ENCODE data around the gene SHH.
A peak's percentile ranks its signal among the peaks of the same experiment; 100 is the strongest.

Gene SHH

DNA sequence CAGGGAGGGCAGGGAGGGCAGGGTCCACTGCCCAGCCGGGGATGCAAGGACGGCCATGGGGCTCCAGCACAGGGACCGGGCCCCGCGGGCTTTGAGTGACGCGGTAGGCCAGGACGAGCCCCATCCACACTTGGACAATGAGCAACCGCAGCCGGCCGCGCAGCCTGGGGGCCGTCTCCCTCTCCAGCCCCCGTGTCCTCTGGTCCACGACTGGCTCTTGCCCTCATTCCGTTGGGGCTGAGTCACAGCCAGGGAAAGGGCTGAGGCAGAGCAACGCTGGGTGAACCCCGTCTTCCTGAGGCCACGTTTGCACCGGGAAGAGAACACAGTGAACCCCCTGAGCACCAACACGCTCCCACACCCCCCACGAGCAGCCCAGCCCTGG, 23.7 kb downstream of the SHH start:
- Histone ChIP-seq H3K36me3 (ENCODE audit: insufficient read depth, insufficient read length, low read length) (peaks cover under 1% of the 10 kb centered on the region), H3K4me1 (ENCODE audit: insufficient read depth, insufficient read length) (peaks cover 5% of the 10 kb centered on the region), H3K9me3 (ENCODE audit: insufficient read depth, low read length) (no peaks in the 10 kb centered on the region), H3K4me3 (ENCODE audit: insufficient read length, low read depth) (no peak overlapping the region), H3K9ac (ENCODE audit: insufficient read length, low read depth) (no peak overlapping the region), H3K27me3 (ENCODE audit: insufficient read depth, insufficient read length) (peaks cover 14% of the 10 kb centered on the region)
- TF ChIP-seq ZNF274 (IDR thresholded peaks at IDR 0.05; ENCODE audit: low read depth, low read length) = no peak
- TF ChIP-seq YY1 (IDR thresholded peaks at IDR 0.05; ENCODE audit: insufficient read depth, insufficient read length) = no peak
- TF ChIP-seq SUZ12 (IDR thresholded peaks at IDR 0.05; ENCODE audit: extremely low read depth, insufficient read depth, insufficient read length) = no peak
- DNase-seq (ENCODE audit: low read depth, low spot score) = no peak

DNA sequence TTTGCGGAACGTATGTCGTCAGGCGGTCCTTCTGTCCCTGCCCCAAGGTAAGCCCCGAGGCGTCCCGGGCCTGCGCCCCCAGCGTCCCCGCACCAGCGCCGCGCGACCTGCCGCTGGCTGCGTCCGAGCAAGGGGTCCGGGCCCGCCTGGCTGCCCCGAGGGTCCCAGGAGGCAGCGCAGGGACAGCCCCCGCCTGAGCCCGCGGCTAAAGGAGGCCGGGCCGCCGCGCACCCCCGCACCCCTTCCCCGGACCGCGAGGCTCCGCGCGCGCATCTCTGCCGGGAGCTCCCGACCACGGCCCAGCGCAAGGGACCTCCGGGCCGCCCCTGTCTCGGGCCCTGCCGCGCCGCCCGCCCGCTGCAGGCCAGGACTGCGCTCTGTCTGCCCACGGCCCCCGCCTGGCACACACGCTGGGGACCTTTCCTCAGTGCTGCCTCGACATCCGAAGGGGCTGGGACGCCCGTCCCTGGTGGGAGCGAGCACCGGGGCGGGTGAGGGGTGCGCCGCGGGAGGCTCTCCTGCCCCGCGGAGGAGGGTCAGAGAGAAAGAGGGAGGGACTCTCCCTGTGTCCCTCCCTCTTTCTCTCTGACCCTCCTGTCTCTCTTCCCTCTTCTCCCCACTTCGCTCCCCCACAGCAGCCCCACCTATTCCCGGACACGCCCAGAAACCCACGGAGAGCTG, 25.0 kb downstream of the SHH start:
- DNase-seq (ENCODE audit: low read depth, low spot score) = no peak
- peaks cover 5% of the 10 kb centered on the region for H3K4me1 ChIP-seq (ENCODE audit: insufficient read depth, insufficient read length)
- peak overlapping the region; percentile 64 for H3K9ac ChIP-seq (ENCODE audit: insufficient read length, low read depth)
- peaks cover 14% of the 10 kb centered on the region for H3K27me3 ChIP-seq (ENCODE audit: insufficient read depth, insufficient read length)
- no peak for TF ChIP-seq ZNF274 (IDR thresholded peaks at IDR 0.05; ENCODE audit: low read depth, low read length)
- no peak for TF ChIP-seq YY1 (IDR thresholded peaks at IDR 0.05; ENCODE audit: insufficient read depth, insufficient read length)
- no peak for TF ChIP-seq SUZ12 (IDR thresholded peaks at IDR 0.05; ENCODE audit: extremely low read depth, insufficient read depth, insufficient read length)
- H3K4me3 ChIP-seq (ENCODE audit: insufficient read length, low read depth) = peak overlapping the region; percentile 36
- no peaks in the 10 kb centered on the region for H3K9me3 ChIP-seq (ENCODE audit: insufficient read depth, low read length)
- H3K36me3 ChIP-seq (ENCODE audit: insufficient read depth, insufficient read length, low read length) = peaks cover 9% of the 10 kb centered on the region

DNA sequence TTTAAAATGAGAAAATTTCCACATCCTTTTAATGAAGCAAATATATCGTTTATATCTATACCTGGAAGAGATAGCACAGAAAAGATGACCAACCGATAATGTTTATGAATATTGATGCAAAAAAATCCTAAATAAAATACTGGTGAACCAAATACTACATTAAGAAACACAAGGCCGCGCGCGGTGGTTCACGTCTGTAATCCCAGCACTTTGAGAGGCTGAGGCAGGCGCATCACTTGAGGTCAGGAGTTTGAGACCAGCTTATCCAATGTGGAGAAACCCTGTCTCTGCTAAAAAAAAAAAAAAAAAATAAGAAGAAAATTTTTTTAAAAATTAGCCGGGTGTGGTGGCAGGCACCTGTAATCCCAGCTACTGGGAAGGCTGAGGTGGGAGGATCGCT, 25.8 kb downstream of the SHH start:
- H3K9ac ChIP-seq (ENCODE audit: insufficient read length, low read depth) = no peak overlapping the region
- TF ChIP-seq YY1 (IDR thresholded peaks at IDR 0.05; ENCODE audit: insufficient read depth, insufficient read length) (no peak), ZNF274 (IDR thresholded peaks at IDR 0.05; ENCODE audit: low read depth, low read length) (no peak), SUZ12 (IDR thresholded peaks at IDR 0.05; ENCODE audit: extremely low read depth, insufficient read depth, insufficient read length) (no peak)
- peaks cover 11% of the 10 kb centered on the region for H3K36me3 ChIP-seq (ENCODE audit: insufficient read depth, insufficient read length, low read length)
- no peaks in the 10 kb centered on the region for H3K9me3 ChIP-seq (ENCODE audit: insufficient read depth, low read length)
- no peak for DNase-seq (ENCODE audit: low read depth, low spot score)
- no peak overlapping the region for H3K4me3 ChIP-seq (ENCODE audit: insufficient read length, low read depth)
- peaks cover 14% of the 10 kb centered on the region for H3K27me3 ChIP-seq (ENCODE audit: insufficient read depth, insufficient read length)
- peaks cover 5% of the 10 kb centered on the region for H3K4me1 ChIP-seq (ENCODE audit: insufficient read depth, insufficient read length)

DNA sequence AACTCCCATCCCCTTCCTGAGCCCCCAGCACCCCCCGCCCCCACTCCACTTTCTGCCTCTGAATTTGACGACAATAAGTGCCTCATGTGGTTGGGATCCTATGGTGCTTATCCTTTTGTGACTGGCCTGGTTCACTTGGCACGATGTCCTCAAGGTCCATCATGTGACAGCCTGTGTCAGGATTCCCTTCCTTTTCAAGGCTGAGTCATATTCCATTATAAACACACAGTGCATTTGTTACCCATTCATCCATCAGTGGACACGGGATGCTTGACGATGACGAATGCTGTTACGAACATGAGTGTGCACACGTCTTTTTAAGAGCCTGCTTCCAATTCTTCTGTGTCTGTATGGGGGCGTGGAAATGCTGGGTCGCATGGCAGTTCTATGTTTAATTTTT, 26.7 kb downstream of the SHH start:
- Histone ChIP-seq H3K4me1 (ENCODE audit: insufficient read depth, insufficient read length) (peaks cover 5% of the 10 kb centered on the region), H3K36me3 (ENCODE audit: insufficient read depth, insufficient read length, low read length) (peaks cover 19% of the 10 kb centered on the region), H3K4me3 (ENCODE audit: insufficient read length, low read depth) (no peak overlapping the region), H3K9ac (ENCODE audit: insufficient read length, low read depth) (no peak overlapping the region), H3K9me3 (ENCODE audit: insufficient read depth, low read length) (no peaks in the 10 kb centered on the region), H3K27me3 (ENCODE audit: insufficient read depth, insufficient read length) (peaks cover 14% of the 10 kb centered on the region)
- TF ChIP-seq ZNF274 (IDR thresholded peaks at IDR 0.05; ENCODE audit: low read depth, low read length) = no peak
- TF ChIP-seq SUZ12 (IDR thresholded peaks at IDR 0.05; ENCODE audit: extremely low read depth, insufficient read depth, insufficient read length) = no peak
- TF ChIP-seq YY1 (IDR thresholded peaks at IDR 0.05; ENCODE audit: insufficient read depth, insufficient read length) = no peak
- DNase-seq (ENCODE audit: low read depth, low spot score) = no peak

DNA sequence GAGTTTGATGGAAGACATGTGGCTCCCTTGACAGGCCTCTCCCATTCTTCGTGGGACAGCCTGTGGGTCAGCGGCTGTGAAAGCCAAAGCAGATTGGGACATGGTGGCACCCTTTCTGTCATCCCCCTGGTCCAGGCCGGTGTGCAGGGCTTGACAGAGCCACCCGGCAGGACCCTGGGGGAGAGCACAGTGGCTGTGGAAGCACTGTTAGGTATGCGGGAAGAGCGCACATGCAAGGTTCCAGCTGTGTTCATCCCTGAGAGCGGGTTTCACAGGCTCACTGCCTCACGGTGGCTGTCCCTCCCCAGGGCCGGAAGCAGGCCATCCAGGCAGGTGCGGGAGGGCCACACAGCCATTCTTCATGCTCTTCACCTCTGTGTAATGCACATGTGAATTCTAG, 29.8 kb downstream of the SHH start:
- no peak for DNase-seq (ENCODE audit: low read depth, low spot score)
- H3K4me1 ChIP-seq (ENCODE audit: insufficient read depth, insufficient read length) = no peaks in the 10 kb centered on the region
- H3K9me3 ChIP-seq (ENCODE audit: insufficient read depth, low read length) = no peaks in the 10 kb centered on the region
- peaks cover 42% of the 10 kb centered on the region for H3K36me3 ChIP-seq (ENCODE audit: insufficient read depth, insufficient read length, low read length)
- peaks cover 14% of the 10 kb centered on the region for H3K27me3 ChIP-seq (ENCODE audit: insufficient read depth, insufficient read length)
- TF ChIP-seq SUZ12 (IDR thresholded peaks at IDR 0.05; ENCODE audit: extremely low read depth, insufficient read depth, insufficient read length) (no peak), YY1 (IDR thresholded peaks at IDR 0.05; ENCODE audit: insufficient read depth, insufficient read length) (no peak), ZNF274 (IDR thresholded peaks at IDR 0.05; ENCODE audit: low read depth, low read length) (no peak)
- H3K4me3 ChIP-seq (ENCODE audit: insufficient read length, low read depth) = no peak overlapping the region
- H3K9ac ChIP-seq (ENCODE audit: insufficient read length, low read depth) = no peak overlapping the region

DNA sequence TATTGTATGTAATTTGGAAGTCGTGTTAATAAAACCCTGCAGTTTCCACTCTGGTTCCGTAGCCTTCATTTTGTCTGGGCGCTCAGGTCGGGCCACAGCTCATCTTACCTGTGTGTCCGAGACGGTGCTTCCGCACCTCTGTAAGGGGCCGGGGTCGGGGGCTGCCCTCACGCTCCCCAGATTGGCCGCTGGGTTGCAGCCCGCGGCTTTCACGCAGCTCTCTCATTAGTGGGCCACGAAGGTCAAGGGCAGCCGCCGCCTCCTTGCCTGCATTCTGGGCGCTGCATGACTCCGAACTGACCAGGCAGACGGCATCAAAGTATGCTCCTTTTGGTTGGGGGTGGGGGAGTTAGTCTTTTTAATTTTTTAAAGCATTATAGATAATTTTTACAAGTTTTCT, 30.8 kb downstream of the SHH start:
- Histone ChIP-seq H3K4me1 (ENCODE audit: insufficient read depth, insufficient read length) (no peaks in the 10 kb centered on the region), H3K27me3 (ENCODE audit: insufficient read depth, insufficient read length) (peaks cover 4% of the 10 kb centered on the region), H3K36me3 (ENCODE audit: insufficient read depth, insufficient read length, low read length) (peaks cover 50% of the 10 kb centered on the region), H3K4me3 (ENCODE audit: insufficient read length, low read depth) (no peak overlapping the region), H3K9ac (ENCODE audit: insufficient read length, low read depth) (no peak overlapping the region), H3K9me3 (ENCODE audit: insufficient read depth, low read length) (no peaks in the 10 kb centered on the region)
- TF ChIP-seq ZNF274 (IDR thresholded peaks at IDR 0.05; ENCODE audit: low read depth, low read length) = no peak
- no peak for TF ChIP-seq SUZ12 (IDR thresholded peaks at IDR 0.05; ENCODE audit: extremely low read depth, insufficient read depth, insufficient read length)
- no peak for TF ChIP-seq YY1 (IDR thresholded peaks at IDR 0.05; ENCODE audit: insufficient read depth, insufficient read length)
- no peak for DNase-seq (ENCODE audit: low read depth, low spot score)

DNA sequence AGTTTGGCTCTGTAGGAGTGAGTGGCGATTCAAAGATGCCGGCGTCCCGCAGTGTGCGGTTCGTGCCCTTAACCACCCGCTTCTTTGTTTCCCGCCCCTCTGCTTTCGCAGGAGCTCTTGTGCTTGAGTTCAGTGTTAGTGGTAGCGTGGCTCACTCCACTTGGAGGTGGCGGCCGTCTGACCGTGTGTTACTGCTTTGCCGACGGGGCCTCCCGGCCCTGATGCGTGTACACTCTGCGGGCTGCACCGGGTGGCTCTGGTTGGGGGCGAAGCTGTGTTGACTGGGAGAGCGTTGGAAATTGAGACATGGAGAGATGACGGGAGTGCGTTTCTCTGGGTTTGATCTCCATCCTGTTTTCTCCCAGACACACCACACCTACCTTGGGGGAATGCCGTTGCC, 31.4 kb downstream of the SHH start:
- Histone ChIP-seq H3K4me1 (ENCODE audit: insufficient read depth, insufficient read length) (no peaks in the 10 kb centered on the region), H3K9me3 (ENCODE audit: insufficient read depth, low read length) (no peaks in the 10 kb centered on the region), H3K36me3 (ENCODE audit: insufficient read depth, insufficient read length, low read length) (peaks cover 56% of the 10 kb centered on the region), H3K9ac (ENCODE audit: insufficient read length, low read depth) (no peak overlapping the region), H3K27me3 (ENCODE audit: insufficient read depth, insufficient read length) (no peaks in the 10 kb centered on the region), H3K4me3 (ENCODE audit: insufficient read length, low read depth) (no peak overlapping the region)
- TF ChIP-seq ZNF274 (IDR thresholded peaks at IDR 0.05; ENCODE audit: low read depth, low read length) = no peak
- TF ChIP-seq SUZ12 (IDR thresholded peaks at IDR 0.05; ENCODE audit: extremely low read depth, insufficient read depth, insufficient read length) = no peak
- no peak for TF ChIP-seq YY1 (IDR thresholded peaks at IDR 0.05; ENCODE audit: insufficient read depth, insufficient read length)
- no peak for DNase-seq (ENCODE audit: low read depth, low spot score)
